Body of pancreas (tissue), 4 donors: ENCODE measurements around the gene CLPTM1.
"Not testable (repeated sequence)": the region's sequence is repeated elsewhere in the genome, so short reads cannot be mapped to it uniquely, and the experiment has no call there.

Source experiments
- POLR2A ChIP-seq, 3 donors: fragments of 450-650 bp; IDR thresholded peaks; one replicate each; pipeline ENCODE4 v1.6.1; 2016; ENCODE audit warnings: antibody characterized with exemption in 3 of 3, mild to moderate bottlenecking in 2 of 3
- TF ChIP-seq, protein P1 (sequence below), 7 experiments: fragments of 450-650 bp in 4 of 7; fragments of 200-600 bp in 3 of 7; sonication (generic) in 3 of 7; IDR thresholded peaks; one replicate each; pipeline ENCODE4 v1.5.1; 2016 to 2019; ENCODE audit warnings: antibody characterized with exemption in 7 of 7

DNA sequence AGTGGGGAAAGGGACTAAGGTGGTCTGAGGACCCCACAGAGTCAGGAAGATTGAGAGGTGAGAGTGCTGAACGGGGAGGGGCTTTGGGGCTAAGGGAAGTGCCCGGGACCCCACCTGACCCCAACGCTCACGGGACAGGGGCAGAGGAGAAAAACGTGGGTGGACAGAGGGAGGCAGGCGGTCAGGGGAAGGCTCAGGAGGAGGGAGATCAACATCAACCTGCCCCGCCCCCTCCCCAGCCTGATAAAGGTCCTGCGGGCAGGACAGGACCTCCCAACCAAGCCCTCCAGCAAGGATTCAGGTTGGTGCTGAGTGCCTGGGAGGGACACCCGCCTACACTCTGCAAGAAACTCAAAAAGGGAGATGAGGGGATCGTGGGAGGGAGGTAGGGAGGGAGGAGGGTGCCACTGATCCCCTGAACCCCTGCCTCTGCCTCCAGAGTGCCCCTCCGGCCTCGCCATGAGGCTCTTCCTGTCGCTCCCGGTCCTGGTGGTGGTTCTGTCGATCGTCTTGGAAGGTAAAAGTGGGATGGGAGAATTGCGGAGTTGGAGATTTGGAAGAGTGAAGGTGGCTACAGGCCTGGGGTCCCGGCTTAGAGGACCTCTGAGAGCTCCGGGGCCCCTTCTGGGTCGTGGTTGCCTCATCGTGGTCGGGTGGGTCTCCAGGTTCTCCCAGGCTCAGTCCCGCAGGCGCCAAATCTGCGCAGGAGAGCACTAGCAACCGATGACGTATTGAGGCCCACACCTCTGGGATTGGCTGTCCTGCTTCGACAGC lies 40.6 kb upstream of the CLPTM1 start, which contains the start of gene APOC1:
- TF ChIP-seq, protein P1, sequence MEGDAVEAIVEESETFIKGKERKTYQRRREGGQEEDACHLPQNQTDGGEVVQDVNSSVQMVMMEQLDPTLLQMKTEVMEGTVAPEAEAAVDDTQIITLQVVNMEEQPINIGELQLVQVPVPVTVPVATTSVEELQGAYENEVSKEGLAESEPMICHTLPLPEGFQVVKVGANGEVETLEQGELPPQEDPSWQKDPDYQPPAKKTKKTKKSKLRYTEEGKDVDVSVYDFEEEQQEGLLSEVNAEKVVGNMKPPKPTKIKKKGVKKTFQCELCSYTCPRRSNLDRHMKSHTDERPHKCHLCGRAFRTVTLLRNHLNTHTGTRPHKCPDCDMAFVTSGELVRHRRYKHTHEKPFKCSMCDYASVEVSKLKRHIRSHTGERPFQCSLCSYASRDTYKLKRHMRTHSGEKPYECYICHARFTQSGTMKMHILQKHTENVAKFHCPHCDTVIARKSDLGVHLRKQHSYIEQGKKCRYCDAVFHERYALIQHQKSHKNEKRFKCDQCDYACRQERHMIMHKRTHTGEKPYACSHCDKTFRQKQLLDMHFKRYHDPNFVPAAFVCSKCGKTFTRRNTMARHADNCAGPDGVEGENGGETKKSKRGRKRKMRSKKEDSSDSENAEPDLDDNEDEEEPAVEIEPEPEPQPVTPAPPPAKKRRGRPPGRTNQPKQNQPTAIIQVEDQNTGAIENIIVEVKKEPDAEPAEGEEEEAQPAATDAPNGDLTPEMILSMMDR (IDR thresholded peaks at IDR 0.05): peak in 1 of 7 experiments; percentile 16
- TF ChIP-seq POLR2A (IDR thresholded peaks at IDR 0.05): not testable (repeated sequence)
